GM04504 (cell line): ENCODE data around the gene ADAM8.
"Not testable (repeated sequence)": the region's sequence is repeated elsewhere in the genome, so short reads cannot be mapped to it uniquely, and the experiment has no call there.

Experiments
- DNase-seq: peaks from one replicate; pipeline ENCODE4 v3.0.0-alpha.2; 2012; ENCODE audit warnings: low read depth

The ADAM8 gene

GRCh38 chr10:133249975-133250754 lies 26.5 kb downstream of the ADAM8 start:
- DNase-seq = no peak

GRCh38 chr10:133249094-133249780 lies 27.4 kb downstream of the ADAM8 start:
- no peak for DNase-seq

DNA sequence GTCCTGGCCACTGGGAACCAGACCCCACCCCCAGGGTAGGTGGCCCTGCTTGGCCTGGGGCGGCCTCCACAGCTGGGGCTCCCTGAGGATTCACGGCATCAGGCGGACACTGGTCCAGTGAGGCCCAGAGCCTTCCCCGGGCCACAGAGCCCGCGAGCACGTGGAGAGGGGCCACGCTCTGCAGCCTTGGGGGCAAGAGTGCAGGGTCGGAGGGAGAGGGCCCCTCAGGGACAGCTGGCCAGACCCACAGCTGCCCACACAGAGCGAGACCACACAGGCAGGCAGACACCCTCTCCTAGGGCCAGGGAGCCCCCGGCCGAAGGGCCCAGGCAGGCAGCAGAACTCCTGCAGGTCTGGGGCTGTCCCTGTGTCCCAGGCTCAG lies 28.3 kb downstream of the ADAM8 start:
- no peak for DNase-seq

GRCh38 chr10:133247681-133248333 lies 28.9 kb downstream of the ADAM8 start:
- no peak for DNase-seq

- no peak for DNase-seq
Measured at GRCh38 chr10:133246236-133246626, 30.4 kb downstream of the ADAM8 start.

- DNase-seq = no peak
Measured at GRCh38 chr10:133245439-133246235, 31.0 kb downstream of the ADAM8 start.

- DNase-seq = no peak
Measured at GRCh38 chr10:133243593-133243992, 33.1 kb downstream of the ADAM8 start.

GRCh38 chr10:133242611-133243356 lies 33.9 kb downstream of the ADAM8 start:
- no peak for DNase-seq

GRCh38 chr10:133241501-133242205 lies 35.0 kb downstream of the ADAM8 start:
- no peak for DNase-seq

DNA sequence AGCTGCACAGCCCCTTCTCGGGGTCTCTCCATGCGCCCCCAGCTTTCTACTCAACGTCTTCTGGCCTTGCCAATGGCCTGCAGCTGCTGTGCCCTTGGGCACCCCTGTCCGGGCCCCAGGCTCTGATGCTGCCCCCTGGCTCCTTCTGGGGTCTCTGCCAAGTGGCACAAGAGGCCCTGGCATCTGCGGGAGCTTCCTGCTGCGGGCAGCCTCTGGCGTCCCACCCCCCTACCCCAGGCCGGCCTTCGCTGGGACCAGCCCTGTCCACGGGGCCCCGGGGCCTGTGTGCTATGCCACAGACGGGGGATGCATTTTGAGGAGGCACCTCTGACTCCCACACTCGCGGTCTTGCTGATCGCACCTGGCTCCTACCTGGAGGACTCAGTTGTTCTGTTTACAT lies 36.7 kb downstream of the ADAM8 start:
- DNase-seq = no peak

DNA sequence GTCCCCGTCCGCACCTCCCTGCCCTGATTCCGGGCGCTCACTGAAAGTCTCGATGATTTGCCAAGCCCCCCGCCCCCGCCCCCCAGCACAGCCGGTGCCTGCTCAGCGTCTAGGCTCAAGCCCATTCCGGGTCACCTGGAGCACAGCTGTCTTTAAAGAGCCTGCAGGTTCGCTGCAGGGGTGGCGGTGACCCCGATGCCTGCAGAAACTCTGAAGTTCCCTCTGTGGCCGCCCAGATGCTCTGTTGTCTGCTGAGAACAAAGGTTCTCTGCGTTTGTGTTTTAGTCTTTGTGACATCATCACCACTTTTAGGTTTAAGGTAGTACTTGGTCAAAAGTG lies 38.2 kb downstream of the ADAM8 start:
- DNase-seq = no peak

- DNase-seq = no peak
Measured at GRCh38 chr10:133237588-133238465, 38.8 kb downstream of the ADAM8 start, which contains the start of gene VENTX. Gene VENTX (plus strand): TSS chr10:133237855. CDS start chr10:133237915, 60 bp downstream.

DNA sequence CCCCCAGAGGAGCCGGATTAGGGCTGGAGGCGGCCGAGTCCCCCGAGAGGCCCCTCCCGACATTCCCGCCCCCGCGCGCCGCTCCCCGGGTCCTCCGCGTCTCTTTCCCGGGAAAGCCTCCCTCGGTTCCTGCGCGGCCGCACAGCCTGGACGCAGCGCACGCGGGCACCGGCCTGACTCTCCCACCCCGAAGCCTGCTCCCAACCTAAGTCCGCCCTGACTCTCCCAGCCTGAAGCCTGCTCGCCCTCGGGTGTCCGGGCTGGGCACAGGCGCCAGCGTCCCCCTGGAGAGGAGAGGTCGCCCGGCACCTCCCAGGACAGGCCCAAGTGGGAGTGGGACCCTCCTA lies 39.5 kb downstream of the ADAM8 start:
- no peak for DNase-seq

DNA sequence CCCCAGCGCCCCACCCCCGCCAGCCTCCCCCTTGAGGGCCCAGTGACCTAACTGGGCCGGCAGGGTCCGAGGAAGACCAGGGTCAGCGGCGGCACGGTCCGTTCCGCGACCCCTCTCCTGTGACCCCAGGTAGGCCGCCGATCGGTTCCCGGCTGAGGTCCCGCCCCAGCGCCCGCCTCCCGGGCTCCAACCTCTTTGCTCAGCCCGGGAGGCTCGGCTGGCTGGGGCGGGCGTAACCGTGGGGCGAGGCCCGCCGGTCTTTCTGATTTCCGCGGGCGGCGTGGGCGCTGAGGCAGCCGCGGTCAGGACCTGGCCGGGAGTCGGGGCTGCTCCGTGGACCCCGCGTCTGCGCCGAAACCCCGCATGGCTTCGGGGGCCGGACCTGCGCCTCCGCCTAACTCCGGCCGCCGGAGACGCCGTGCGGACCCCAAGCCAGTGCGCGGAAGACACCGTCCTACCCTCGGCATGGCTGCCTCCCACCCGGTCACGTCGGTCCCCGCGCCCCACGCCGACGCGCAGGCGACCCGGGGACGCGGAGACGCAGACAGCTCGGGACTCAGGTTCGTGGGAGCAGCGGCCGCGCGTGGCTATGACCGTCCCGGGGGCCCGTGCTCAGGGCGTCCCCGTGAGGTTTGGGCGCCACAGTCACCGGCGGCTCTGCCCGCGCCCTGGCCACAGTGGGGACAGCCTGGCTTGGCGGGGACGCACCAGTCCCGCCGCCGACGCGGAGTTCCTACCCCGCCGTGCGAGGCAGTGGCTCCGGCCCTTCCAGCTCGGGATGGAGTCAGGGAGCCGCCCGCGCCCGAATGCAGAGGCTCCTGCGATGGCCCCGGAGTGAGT lies 40.0 kb downstream of the ADAM8 start:
- DNase-seq = no peak

GRCh38 chr10:133235932-133236331 lies 40.7 kb downstream of the ADAM8 start:
- DNase-seq = no peak

- no peak for DNase-seq
Measured at GRCh38 chr10:133235265-133235855, 41.3 kb downstream of the ADAM8 start.

DNA sequence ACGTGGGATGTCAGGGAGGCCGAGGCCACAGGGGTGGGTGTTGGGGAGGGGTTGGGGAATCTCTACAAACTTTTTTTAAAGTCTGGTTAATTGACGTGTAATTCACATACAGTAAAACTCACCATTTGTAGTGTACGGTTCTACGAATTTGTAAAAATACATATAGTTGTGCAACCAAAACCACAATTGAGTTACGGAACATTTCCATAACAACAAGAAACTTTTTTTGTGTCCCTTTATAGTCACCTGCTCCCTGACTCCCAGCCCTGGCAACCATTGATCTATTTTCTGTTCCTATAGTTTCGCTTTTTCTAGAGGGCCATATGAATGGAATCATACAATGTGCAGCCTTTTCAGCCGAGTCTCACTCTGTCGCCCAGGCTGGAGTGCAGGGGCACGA lies 41.9 kb downstream of the ADAM8 start:
- not testable (repeated sequence) for DNase-seq

DNA sequence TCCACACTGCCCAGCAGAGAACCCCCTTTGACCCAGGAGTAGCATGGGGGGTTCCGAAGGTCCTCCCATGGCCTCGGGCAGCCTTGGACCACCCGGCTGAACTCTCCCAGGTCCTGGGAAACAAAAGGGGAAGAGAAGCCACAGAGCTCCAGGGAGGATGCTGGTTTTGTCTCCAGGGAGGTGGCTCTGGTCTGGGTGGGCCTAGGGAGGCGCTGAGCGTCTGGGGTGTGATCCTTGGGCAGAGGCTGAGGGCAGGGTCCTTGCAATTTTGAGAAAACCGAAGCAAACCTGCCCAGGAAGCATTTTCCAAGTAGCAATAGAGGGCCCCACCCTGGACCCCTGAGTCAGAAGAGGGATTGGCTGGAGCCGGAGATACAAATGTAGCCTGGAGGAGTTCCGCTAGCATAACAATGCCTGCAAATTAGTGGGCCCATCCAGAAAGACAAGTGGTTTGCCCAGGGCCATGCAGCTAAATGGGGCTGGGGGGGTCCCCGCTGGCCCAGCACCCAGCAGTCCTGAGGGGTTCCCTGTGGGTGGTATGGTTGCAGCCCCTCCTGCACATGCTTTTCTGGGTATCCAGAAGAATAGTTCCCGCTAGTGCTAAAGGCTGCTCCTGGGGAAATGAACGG lies 44.6 kb downstream of the ADAM8 start:
- no peak for DNase-seq
